Mammary epithelial cell (primary cell): ENCODE measurements around the gene EPC2.

Experiments used
- CTCF ChIP-seq, 2 donors: IDR thresholded peaks in 1 of 2; conservative IDR thresholded peaks in 1 of 2; 2 replicates each; pipeline ENCODE4 v1.5.1; 2011 to 2012; ENCODE audit warnings: inconsistent platforms in 2 of 2, low read length in 2 of 2, mild to moderate bottlenecking in 2 of 2, control low read depth in 1 of 2, low read depth in 1 of 2; ENCODE audit not compliant: insufficient read depth in 1 of 2; ENCODE audit errors: extremely low read depth in 1 of 2
- EZH2 ChIP-seq: IDR thresholded peaks from 2 replicates; pipeline ENCODE4 v1.6.1; 2012; ENCODE audit warnings: low read length, inconsistent platforms, borderline replicate concordance

GRCh38 chr2:148640767-148641166 is 3.8 kb upstream of the EPC2 start:
- TF ChIP-seq CTCF (conservative IDR thresholded peaks at IDR 0.05 in 1 of 2, IDR thresholded peaks at IDR 0.05 in 1 of 2; ENCODE audit: extremely low read depth in 1 of 2, insufficient read depth in 1 of 2, low read depth in 1 of 2, low read length in 2 of 2) (peak in 1 of 2 donors; percentile 25), EZH2 (no peak)
